Measurements from ENCODE around the gene KIF1B.

The KIF1B gene

DNA sequence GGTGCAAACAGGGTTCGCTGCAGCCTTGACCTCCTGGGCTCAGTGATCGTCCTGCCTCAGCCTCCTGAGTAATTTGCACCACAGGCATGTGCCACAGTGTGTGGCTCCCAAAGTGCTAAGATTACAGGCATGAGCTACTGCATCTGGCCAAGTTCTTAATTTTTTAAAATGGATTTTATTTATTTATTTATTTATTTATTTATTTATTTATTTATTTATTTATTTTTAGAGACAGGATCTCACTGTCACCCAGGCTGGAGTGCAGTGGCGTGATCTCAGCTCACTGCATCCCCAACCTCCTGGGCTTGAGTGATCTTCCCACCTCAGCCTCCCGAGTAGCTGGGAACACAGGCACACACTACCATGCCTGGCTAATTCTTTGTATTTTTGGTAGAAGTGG, 54.7 kb downstream of the KIF1B start (continued):
- TF ChIP-seq, protein P1, sequence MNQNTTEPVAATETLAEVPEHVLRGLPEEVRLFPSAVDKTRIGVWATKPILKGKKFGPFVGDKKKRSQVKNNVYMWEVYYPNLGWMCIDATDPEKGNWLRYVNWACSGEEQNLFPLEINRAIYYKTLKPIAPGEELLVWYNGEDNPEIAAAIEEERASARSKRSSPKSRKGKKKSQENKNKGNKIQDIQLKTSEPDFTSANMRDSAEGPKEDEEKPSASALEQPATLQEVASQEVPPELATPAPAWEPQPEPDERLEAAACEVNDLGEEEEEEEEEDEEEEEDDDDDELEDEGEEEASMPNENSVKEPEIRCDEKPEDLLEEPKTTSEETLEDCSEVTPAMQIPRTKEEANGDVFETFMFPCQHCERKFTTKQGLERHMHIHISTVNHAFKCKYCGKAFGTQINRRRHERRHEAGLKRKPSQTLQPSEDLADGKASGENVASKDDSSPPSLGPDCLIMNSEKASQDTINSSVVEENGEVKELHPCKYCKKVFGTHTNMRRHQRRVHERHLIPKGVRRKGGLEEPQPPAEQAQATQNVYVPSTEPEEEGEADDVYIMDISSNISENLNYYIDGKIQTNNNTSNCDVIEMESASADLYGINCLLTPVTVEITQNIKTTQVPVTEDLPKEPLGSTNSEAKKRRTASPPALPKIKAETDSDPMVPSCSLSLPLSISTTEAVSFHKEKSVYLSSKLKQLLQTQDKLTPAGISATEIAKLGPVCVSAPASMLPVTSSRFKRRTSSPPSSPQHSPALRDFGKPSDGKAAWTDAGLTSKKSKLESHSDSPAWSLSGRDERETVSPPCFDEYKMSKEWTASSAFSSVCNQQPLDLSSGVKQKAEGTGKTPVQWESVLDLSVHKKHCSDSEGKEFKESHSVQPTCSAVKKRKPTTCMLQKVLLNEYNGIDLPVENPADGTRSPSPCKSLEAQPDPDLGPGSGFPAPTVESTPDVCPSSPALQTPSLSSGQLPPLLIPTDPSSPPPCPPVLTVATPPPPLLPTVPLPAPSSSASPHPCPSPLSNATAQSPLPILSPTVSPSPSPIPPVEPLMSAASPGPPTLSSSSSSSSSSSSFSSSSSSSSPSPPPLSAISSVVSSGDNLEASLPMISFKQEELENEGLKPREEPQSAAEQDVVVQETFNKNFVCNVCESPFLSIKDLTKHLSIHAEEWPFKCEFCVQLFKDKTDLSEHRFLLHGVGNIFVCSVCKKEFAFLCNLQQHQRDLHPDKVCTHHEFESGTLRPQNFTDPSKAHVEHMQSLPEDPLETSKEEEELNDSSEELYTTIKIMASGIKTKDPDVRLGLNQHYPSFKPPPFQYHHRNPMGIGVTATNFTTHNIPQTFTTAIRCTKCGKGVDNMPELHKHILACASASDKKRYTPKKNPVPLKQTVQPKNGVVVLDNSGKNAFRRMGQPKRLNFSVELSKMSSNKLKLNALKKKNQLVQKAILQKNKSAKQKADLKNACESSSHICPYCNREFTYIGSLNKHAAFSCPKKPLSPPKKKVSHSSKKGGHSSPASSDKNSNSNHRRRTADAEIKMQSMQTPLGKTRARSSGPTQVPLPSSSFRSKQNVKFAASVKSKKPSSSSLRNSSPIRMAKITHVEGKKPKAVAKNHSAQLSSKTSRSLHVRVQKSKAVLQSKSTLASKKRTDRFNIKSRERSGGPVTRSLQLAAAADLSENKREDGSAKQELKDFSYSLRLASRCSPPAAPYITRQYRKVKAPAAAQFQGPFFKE (tag by site-specific recombination; IDR thresholded peaks at IDR 0.05; ENCODE audit: borderline replicate concordance), result no peak
- TF ChIP-seq, protein P2, sequence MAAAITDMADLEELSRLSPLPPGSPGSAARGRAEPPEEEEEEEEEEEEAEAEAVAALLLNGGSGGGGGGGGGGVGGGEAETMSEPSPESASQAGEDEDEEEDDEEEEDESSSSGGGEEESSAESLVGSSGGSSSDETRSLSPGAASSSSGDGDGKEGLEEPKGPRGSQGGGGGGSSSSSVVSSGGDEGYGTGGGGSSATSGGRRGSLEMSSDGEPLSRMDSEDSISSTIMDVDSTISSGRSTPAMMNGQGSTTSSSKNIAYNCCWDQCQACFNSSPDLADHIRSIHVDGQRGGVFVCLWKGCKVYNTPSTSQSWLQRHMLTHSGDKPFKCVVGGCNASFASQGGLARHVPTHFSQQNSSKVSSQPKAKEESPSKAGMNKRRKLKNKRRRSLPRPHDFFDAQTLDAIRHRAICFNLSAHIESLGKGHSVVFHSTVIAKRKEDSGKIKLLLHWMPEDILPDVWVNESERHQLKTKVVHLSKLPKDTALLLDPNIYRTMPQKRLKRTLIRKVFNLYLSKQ (tag by site-specific recombination; IDR thresholded peaks at IDR 0.05; ENCODE audit: borderline replicate concordance), result peak; percentile 65; the same call in 1 of the 2 replicates
- TF ChIP-seq ZNF501 (tag by site-specific recombination; IDR thresholded peaks at IDR 0.05) (peak; percentile 67), ZXDB (tag by site-specific recombination; IDR thresholded peaks at IDR 0.05) (peak; percentile 75), ZNF138 (tag by site-specific recombination; IDR thresholded peaks at IDR 0.05; ENCODE audit: borderline replicate concordance) (no peak), ZSCAN30 (tag by site-specific recombination; IDR thresholded peaks at IDR 0.05) (no peak), ZFP37 (tag by site-specific recombination; IDR thresholded peaks at IDR 0.05) (peak; percentile 85; the same call in 1 of the 2 replicates), ZNF76 (tag by site-specific recombination; IDR thresholded peaks at IDR 0.05; ENCODE audit: borderline replicate concordance, low read depth) (no peak), ZNF266 (tag by site-specific recombination; IDR thresholded peaks at IDR 0.05; ENCODE audit: low read depth) (peak; percentile 77), ZBTB8A (tag by site-specific recombination; IDR thresholded peaks at IDR 0.05) (peak; percentile 80), ZNF654 (tag by site-specific recombination; IDR thresholded peaks at IDR 0.05; ENCODE audit: low read depth) (peak; percentile 37), ZNF404 (tag by site-specific recombination; IDR thresholded peaks at IDR 0.05) (0 out of 2 replicates have a peak, but pooled peaks have one; percentile 64), MZF1 (tag by site-specific recombination; IDR thresholded peaks at IDR 0.05; ENCODE audit: borderline replicate concordance) (no peak; the same call in 1 of the 2 replicates), SCRT2 (tag by site-specific recombination; IDR thresholded peaks at IDR 0.05) (no peak), ZNF426 (tag by site-specific recombination; IDR thresholded peaks at IDR 0.05) (peak; percentile 95), ZNF292 (tag by site-specific recombination; IDR thresholded peaks at IDR 0.05; ENCODE audit: borderline replicate concordance, low read depth) (peak; percentile 92; the same call in 1 of the 2 replicates), ZNF629 (tag by site-specific recombination; IDR thresholded peaks at IDR 0.05) (peak; percentile 75)
- TF ChIP-seq, protein P3, sequence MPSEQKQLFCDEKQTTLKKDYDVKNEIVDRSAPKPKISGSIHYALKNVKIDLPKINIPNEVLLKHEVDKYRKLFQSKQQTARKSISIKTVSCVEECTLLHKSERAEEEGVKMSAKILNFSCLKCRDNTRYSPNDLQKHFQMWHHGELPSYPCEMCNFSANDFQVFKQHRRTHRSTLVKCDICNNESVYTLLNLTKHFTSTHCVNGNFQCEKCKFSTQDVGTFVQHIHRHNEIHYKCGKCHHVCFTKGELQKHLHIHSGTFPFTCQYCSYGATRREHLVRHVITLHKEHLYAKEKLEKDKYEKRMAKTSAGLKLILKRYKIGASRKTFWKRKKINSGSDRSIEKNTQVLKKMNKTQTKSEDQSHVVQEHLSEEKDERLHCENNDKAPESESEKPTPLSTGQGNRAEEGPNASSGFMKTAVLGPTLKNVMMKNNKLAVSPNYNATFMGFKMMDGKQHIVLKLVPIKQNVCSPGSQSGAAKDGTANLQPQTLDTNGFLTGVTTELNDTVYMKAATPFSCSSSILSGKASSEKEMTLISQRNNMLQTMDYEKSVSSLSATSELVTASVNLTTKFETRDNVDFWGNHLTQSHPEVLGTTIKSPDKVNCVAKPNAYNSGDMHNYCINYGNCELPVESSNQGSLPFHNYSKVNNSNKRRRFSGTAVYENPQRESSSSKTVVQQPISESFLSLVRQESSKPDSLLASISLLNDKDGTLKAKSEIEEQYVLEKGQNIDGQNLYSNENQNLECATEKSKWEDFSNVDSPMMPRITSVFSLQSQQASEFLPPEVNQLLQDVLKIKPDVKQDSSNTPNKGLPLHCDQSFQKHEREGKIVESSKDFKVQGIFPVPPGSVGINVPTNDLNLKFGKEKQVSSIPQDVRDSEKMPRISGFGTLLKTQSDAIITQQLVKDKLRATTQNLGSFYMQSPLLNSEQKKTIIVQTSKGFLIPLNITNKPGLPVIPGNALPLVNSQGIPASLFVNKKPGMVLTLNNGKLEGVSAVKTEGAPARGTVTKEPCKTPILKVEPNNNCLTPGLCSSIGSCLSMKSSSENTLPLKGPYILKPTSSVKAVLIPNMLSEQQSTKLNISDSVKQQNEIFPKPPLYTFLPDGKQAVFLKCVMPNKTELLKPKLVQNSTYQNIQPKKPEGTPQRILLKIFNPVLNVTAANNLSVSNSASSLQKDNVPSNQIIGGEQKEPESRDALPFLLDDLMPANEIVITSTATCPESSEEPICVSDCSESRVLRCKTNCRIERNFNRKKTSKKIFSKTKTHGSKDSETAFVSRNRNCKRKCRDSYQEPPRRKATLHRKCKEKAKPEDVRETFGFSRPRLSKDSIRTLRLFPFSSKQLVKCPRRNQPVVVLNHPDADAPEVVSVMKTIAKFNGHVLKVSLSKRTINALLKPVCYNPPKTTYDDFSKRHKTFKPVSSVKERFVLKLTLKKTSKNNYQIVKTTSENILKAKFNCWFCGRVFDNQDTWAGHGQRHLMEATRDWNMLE (tag by site-specific recombination; conservative IDR thresholded peaks at IDR 0.05; ENCODE audit: low read depth), result peak; percentile 93
- TF ChIP-seq, protein P4, sequence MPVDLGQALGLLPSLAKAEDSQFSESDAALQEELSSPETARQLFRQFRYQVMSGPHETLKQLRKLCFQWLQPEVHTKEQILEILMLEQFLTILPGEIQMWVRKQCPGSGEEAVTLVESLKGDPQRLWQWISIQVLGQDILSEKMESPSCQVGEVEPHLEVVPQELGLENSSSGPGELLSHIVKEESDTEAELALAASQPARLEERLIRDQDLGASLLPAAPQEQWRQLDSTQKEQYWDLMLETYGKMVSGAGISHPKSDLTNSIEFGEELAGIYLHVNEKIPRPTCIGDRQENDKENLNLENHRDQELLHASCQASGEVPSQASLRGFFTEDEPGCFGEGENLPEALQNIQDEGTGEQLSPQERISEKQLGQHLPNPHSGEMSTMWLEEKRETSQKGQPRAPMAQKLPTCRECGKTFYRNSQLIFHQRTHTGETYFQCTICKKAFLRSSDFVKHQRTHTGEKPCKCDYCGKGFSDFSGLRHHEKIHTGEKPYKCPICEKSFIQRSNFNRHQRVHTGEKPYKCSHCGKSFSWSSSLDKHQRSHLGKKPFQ (tag by site-specific recombination; IDR thresholded peaks at IDR 0.05), result 0 out of 2 replicates have a peak, but pooled peaks have one; percentile 32
- TF ChIP-seq, protein P5, sequence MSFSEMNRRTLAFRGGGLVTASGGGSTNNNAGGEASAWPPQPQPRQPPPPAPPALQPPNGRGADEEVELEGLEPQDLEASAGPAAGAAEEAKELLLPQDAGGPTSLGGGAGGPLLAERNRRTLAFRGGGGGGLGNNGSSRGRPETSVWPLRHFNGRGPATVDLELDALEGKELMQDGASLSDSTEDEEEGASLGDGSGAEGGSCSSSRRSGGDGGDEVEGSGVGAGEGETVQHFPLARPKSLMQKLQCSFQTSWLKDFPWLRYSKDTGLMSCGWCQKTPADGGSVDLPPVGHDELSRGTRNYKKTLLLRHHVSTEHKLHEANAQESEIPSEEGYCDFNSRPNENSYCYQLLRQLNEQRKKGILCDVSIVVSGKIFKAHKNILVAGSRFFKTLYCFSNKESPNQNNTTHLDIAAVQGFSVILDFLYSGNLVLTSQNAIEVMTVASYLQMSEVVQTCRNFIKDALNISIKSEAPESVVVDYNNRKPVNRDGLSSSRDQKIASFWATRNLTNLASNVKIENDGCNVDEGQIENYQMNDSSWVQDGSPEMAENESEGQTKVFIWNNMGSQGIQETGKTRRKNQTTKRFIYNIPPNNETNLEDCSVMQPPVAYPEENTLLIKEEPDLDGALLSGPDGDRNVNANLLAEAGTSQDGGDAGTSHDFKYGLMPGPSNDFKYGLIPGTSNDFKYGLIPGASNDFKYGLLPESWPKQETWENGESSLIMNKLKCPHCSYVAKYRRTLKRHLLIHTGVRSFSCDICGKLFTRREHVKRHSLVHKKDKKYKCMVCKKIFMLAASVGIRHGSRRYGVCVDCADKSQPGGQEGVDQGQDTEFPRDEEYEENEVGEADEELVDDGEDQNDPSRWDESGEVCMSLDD (tag by site-specific recombination; IDR thresholded peaks at IDR 0.05), result no peak
- TF ChIP-seq, protein P6, sequence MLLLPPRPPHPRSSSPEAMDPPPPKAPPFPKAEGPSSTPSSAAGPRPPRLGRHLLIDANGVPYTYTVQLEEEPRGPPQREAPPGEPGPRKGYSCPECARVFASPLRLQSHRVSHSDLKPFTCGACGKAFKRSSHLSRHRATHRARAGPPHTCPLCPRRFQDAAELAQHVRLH (tag by site-specific recombination; IDR thresholded peaks at IDR 0.05), result no peak
